HepG2 (cell line): Measurements from ENCODE around the gene MEGF11. TPM values are rescaled to one million over a fixed set of nuclear protein-coding genes. Genes with fewer than 3 reads are reported as not detected.

Experiments used
- ATAC-seq: fragments of 200-7000 bp; cut with Tn5 transposase; 3 replicates; pipeline ENCODE4 v1.9.1; 2020; ENCODE audit warnings: mild to moderate bottlenecking, moderate library complexity
- BruUV-seq: library from RNA; stranded (reverse); fragments of 400-500 nt; replicated peaks from 2 replicates; lab custom pipeline; 2021; lab: Mats Ljungman, UMichigan
- CTCF ChIA-PET: fragments of 300-600 bp; formaldehyde crosslinking; extraction: SDS; loops from one replicate; lab custom pipeline; 2021; ENCODE audit warnings: low total read pairs, inconsistent platforms, low intra/inter-chr PET ratio; lab: Yijun Ruan, JAX
- POLR2A ChIA-PET: fragments of 350-600 bp; sonication (Branson Sonifier 250); formaldehyde crosslinking; loops from one replicate; lab custom pipeline; 2020; ENCODE audit warnings: antibody characterized with exemption, inconsistent platforms; lab: Yijun Ruan, JAX
- DNase-seq: peaks from one replicate; pipeline ENCODE4 v3.0.0-alpha.2; 2015; ENCODE audit warnings: low spot score
- FAIRE-seq: peaks from 3 replicates; lab custom pipeline; 2011; peaks lifted over from hg19 to GRCh38; lab: Jason Lieb, UNC
- H2AFZ ChIP-seq: one replicate; pipeline ENCODE4 v1.6.1; 2011; ENCODE audit warnings: low read length, inconsistent platforms
- H3K27ac ChIP-seq: fragments of 300-600 bp; 3 replicates; pipeline ENCODE4 v1.8.0; 2011; ENCODE audit warnings: mixed run types, mild to moderate bottlenecking, mixed read lengths, low read length, inconsistent platforms; ENCODE audit not compliant: insufficient read depth; ENCODE audit errors: extremely low read length
- H3K27me3 ChIP-seq, 2 experiments: fragments of 200-600 bp in 1 of 2; 2 replicates in 1 of 2; 3 replicates in 1 of 2; pipeline versions ENCODE4 v1.6.0 to v1.8.0; 2011; ENCODE audit warnings: low read length in 2 of 2, mild to moderate bottlenecking in 2 of 2, moderate library complexity in 2 of 2, inconsistent platforms in 1 of 2; ENCODE audit not compliant: insufficient read depth in 2 of 2, control insufficient read depth in 1 of 2
- H3K36me3 ChIP-seq, 2 experiments: fragments of 200-600 bp in 1 of 2; replicated peaks in 1 of 2; 2 replicates in 1 of 2; 3 replicates in 1 of 2; pipeline versions ENCODE4 v1.5.1 to v1.8.0; 2011; ENCODE audit warnings: low read length in 2 of 2, inconsistent platforms in 1 of 2; ENCODE audit not compliant: insufficient read depth in 2 of 2, control insufficient read depth in 1 of 2
- H3K4me1 ChIP-seq: 2 replicates; pipeline ENCODE4 v1.5.1; 2012; ENCODE audit warnings: low read length, inconsistent platforms; ENCODE audit not compliant: insufficient read depth
- H3K4me2 ChIP-seq: 2 replicates; pipeline ENCODE4 v1.6.0; 2011; ENCODE audit warnings: low read depth, low read length, inconsistent platforms
- H3K4me3 ChIP-seq, 3 experiments: fragments of 200-600 bp in 1 of 3; sonication (generic), shearing (Covaris generic) in 1 of 3; replicated peaks in 1 of 3; 2 replicates each; pipeline ENCODE4 v1.5.1; 2011 to 2016; ENCODE audit warnings: low read length in 3 of 3, inconsistent platforms in 2 of 3, low read depth in 2 of 3, mild to moderate bottlenecking in 2 of 3, control low read depth in 1 of 3, mixed read lengths in 1 of 3; ENCODE audit not compliant: insufficient read depth in 1 of 3
- H3K79me2 ChIP-seq: one replicate; pipeline ENCODE4 v1.6.1; 2011; ENCODE audit warnings: low read length, inconsistent platforms; ENCODE audit not compliant: insufficient read depth
- H3K9ac ChIP-seq: 2 replicates; pipeline ENCODE4 v1.6.0; 2011; ENCODE audit warnings: mild to moderate bottlenecking, low read depth, low read length, inconsistent platforms; ENCODE audit not compliant: insufficient read depth
- H3K9me3 ChIP-seq: 2 replicates; pipeline ENCODE4 v1.5.1; 2012; ENCODE audit warnings: mild to moderate bottlenecking, low read length
- H4K20me1 ChIP-seq: 2 replicates; pipeline ENCODE4 v1.6.0; 2011; ENCODE audit warnings: inconsistent platforms, mild to moderate bottlenecking, low read length, moderate library complexity; ENCODE audit not compliant: insufficient read depth
- DNMT1 ChIP-seq: sonication (generic); formaldehyde crosslinking; IDR thresholded peaks from 2 replicates; pipeline ENCODE4 v1.5.1; 2020; ENCODE audit warnings: mild to moderate bottlenecking, missing genetic modification reagents
- GABPB1 ChIP-seq: IDR thresholded peaks from 2 replicates; pipeline ENCODE4 v1.6.1; 2016; ENCODE audit warnings: mild to moderate bottlenecking, missing genetic modification reagents, moderate library complexity, missing compliant biosample characterization
- JARID2 ChIP-seq: sonication (generic); formaldehyde crosslinking; IDR thresholded peaks from 2 replicates; pipeline ENCODE4 v1.8.1; 2023; ENCODE audit warnings: missing genetic modification reagents, inconsistent platforms; ENCODE audit not compliant: insufficient replicate concordance
- POLR2G ChIP-seq: fragments of 200-400 bp; formaldehyde crosslinking; IDR thresholded peaks from 2 replicates; pipeline ENCODE4 v1.6.1; 2018; ENCODE audit warnings: mild to moderate bottlenecking, low read depth, low read length, moderate library complexity
- RFX1 ChIP-seq: fragments of 450-650 bp; IDR thresholded peaks from 2 replicates; pipeline ENCODE4 v1.6.1; 2017
- XBP1 ChIP-seq: sonication (generic); formaldehyde crosslinking; IDR thresholded peaks from 2 replicates; pipeline ENCODE4 v1.5.0; 2020; ENCODE audit warnings: missing genetic modification reagents
- ZNF337 ChIP-seq: sonication (generic); formaldehyde crosslinking; IDR thresholded peaks from 2 replicates; pipeline ENCODE4 v1.5.1; 2020; ENCODE audit warnings: missing genetic modification reagents, low read depth, mild to moderate bottlenecking, borderline replicate concordance
- ZNF746 ChIP-seq: sonication (generic); formaldehyde crosslinking; IDR thresholded peaks from 2 replicates; pipeline ENCODE4 v1.8.0; 2022; ENCODE audit warnings: mild to moderate bottlenecking, missing genetic modification reagents
- WGBS: methylation state at CpG from one replicate; pipeline ENCODE4 v1.1.6; 2017; ENCODE audit warnings: low lambda C conversion rate; 5-methylcytosine and 5-hydroxymethylcytosine counted together
- in situ Hi-C: cut with HindIII; loops from 2 replicates; pipeline ENCODE4 v1.10.0; 2017; ENCODE audit warnings: low pct_unique_long_range_greater_than_20kb; ENCODE audit not compliant: extremely low pct_ligation_motif_present
- intact Hi-C: fragments of 100-400 bp; cut with micrococcal nuclease; formaldehyde crosslinking; loops from one replicate; pipeline ENCODE4 v1.10.0; 2022; ENCODE audit not compliant: unreplicated experiment
- polyA plus RNA-seq, 8 experiments: library from polyadenylated mRNA; depleted of rRNA in 3 of 8; stranded (reverse) in 7 of 8; unstranded in 1 of 8; fragments of >200 nt; fragmentation: Illumina TruSeq in 4 of 8; extraction: Trizol in 4 of 8; gene quantifications; 2 replicates each; pipeline versions ENCODE4 v1.2.1 to v1.2.3, GENCODE V29; 2011 to 2016; ENCODE audit warnings: low read depth in 4 of 8, missing spikeins in 1 of 8, mixed read lengths in 1 of 8; ENCODE audit not compliant: insufficient read depth in 1 of 8
- total RNA-seq, 5 experiments: library from RNA; depleted of rRNA; stranded (reverse); fragments of >200 nt; fragmentation: Illumina TruSeq; extraction: Trizol; gene quantifications; 2 replicates each; pipeline ENCODE4 v1.2.3, GENCODE V29; 2016; ENCODE audit warnings: low read depth in 1 of 5
- TF ChIP-seq, protein P1 (sequence below): sonication (generic); formaldehyde crosslinking; IDR thresholded peaks from 2 replicates; pipeline ENCODE4 v1.5.1; 2020; ENCODE audit warnings: mild to moderate bottlenecking, missing genetic modification reagents, borderline replicate concordance
- TF ChIP-seq, protein P2 (sequence below), 2 experiments: sonication (generic) in 1 of 2; formaldehyde crosslinking in 1 of 2; IDR thresholded peaks; 2 replicates each; pipeline versions ENCODE4 v1.4.0 to v1.6.1; 2016 to 2020; ENCODE audit warnings: borderline replicate concordance in 1 of 2, low read depth in 1 of 2, mild to moderate bottlenecking in 1 of 2, missing genetic modification reagents in 1 of 2
- TF ChIP-seq, protein P3 (sequence below): sonication (generic); formaldehyde crosslinking; conservative IDR thresholded peaks from 2 replicates; pipeline ENCODE4 v1.5.0; 2020; ENCODE audit warnings: missing genetic modification reagents

MEGF11 gene
- total and polyA plus RNA-seq, 2 of the 13 experiments (the other 11 are each of a cell fraction or from before 2014, with no cell fraction given), result not detected

DNA sequence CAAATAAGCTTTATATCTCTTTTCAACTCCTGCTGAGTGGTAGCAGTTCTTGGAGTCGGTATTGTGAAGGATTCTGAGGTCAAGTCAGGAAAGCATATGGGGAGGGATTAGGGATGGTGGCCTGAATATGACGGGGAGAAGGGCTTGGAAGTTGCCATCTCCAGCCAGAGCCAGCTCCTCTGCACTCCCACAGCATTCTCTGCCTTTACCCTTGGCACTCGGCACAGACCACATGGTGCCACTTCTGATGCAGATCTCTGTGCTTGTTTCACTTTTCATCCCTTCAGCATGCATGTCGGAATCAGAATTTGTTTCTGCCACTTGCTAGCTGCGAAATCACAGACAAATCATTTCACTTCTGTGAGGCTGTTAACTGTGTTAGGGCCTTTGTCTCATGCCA, 331.8 kb downstream of the MEGF11 start:
- H4K20me1 ChIP-seq, result no peaks in the 10 kb centered on the region
- no peak overlapping the region for H3K4me2 ChIP-seq
- POLR2A ChIA-PET, result no interaction called here
- intact Hi-C loops, result no loop called here
- DNase-seq, result no peak
- BruUV-seq, result no TSS peak
- no peak for ATAC-seq
- no peaks in the 10 kb centered on the region for H3K27me3 ChIP-seq
- H3K4me1 ChIP-seq, result peaks cover 7% of the 10 kb centered on the region
- no peak overlapping the region for H3K9ac ChIP-seq
- in situ Hi-C loops, result no loop called here
- no peak for TF ChIP-seq ZNF746 (CRISPR knock-in tag)
- no peak overlapping the region for H2AFZ ChIP-seq
- H3K27ac ChIP-seq, result no peak overlapping the region
- WGBS, result 48% methylated on average over 5 of the region's 5 CpGs
- H3K4me3 ChIP-seq, result no peak overlapping the region
- H3K79me2 ChIP-seq, result no peaks in the 10 kb centered on the region
- CTCF ChIA-PET, result no interaction called here
- H3K9me3 ChIP-seq, result no peaks in the 10 kb centered on the region
- no peak for FAIRE-seq
- no peaks in the 10 kb centered on the region for H3K36me3 ChIP-seq

DNA sequence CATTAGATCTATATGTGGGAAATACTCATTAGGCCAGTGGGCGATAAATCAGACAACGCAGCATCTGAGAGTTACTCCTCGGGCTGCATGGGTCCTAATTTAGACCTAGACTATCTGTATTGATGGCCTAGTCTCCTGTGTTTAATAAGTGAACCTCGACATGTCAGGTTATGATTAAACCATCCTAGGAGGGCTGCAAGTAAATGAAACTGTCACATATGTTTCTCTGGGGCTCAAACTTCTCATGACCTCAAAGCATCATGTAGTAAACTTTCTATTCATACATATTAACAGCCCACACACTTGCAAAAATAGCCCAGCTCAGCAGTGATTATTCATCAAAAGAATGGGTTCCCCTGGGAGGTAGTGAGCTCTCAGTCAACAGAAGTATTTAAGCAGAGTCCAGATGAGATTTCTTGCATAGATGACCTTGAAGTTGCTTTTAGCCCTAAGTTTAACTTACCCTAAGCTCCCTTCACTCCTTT, 332.7 kb downstream of the MEGF11 start:
- Histone ChIP-seq H3K4me3 (no peak overlapping the region), H3K9ac (no peak overlapping the region), H3K9me3 (no peaks in the 10 kb centered on the region), H3K36me3 (no peaks in the 10 kb centered on the region), H3K4me1 (peaks cover 15% of the 10 kb centered on the region), H3K79me2 (no peaks in the 10 kb centered on the region), H3K27ac (no peak overlapping the region), H4K20me1 (no peaks in the 10 kb centered on the region), H2AFZ (no peak overlapping the region), H3K27me3 (no peaks in the 10 kb centered on the region), H3K4me2 (no peak overlapping the region)
- no peak for ATAC-seq
- no peak for FAIRE-seq
- 54% methylated on average over 4 of the region's 4 CpGs for WGBS
- BruUV-seq, result no TSS peak
- intact Hi-C loops (no loop called here), in situ Hi-C loops (no loop called here)
- ChIA-PET CTCF (no interaction called here), POLR2A (no interaction called here)
- DNase-seq, result no peak
- TF ChIP-seq ZNF337 (CRISPR knock-in tag), result no peak
- TF ChIP-seq XBP1 (CRISPR knock-in tag), result no peak
- TF ChIP-seq POLR2G, result no peak
- TF ChIP-seq, protein P1, sequence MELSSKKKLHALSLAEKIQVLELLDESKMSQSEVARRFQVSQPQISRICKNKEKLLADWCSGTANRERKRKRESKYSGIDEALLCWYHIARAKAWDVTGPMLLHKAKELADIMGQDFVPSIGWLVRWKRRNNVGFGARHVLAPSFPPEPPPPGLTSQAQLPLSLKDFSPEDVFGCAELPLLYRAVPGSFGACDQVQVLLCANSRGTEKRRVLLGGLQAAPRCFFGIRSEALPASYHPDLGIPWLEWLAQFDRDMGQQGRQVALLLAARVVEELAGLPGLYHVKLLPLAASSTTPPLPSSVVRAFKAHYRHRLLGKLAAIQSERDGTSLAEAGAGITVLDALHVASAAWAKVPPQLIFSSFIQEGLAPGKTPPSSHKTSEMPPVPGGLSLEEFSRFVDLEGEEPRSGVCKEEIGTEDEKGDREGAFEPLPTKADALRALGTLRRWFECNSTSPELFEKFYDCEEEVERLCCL (CRISPR knock-in tag), result no peak
- no peak for TF ChIP-seq RFX1
- TF ChIP-seq, protein P2, sequence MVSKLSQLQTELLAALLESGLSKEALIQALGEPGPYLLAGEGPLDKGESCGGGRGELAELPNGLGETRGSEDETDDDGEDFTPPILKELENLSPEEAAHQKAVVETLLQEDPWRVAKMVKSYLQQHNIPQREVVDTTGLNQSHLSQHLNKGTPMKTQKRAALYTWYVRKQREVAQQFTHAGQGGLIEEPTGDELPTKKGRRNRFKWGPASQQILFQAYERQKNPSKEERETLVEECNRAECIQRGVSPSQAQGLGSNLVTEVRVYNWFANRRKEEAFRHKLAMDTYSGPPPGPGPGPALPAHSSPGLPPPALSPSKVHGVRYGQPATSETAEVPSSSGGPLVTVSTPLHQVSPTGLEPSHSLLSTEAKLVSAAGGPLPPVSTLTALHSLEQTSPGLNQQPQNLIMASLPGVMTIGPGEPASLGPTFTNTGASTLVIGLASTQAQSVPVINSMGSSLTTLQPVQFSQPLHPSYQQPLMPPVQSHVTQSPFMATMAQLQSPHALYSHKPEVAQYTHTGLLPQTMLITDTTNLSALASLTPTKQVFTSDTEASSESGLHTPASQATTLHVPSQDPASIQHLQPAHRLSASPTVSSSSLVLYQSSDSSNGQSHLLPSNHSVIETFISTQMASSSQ (IDR thresholded peaks at IDR 0.05; ENCODE audit: low read depth), result no peak
- TF ChIP-seq, protein P2 (CRISPR knock-in tag; IDR thresholded peaks at IDR 0.05; ENCODE audit: borderline replicate concordance), result no peak
- TF ChIP-seq JARID2 (CRISPR knock-in tag), result no peak
- no peak for TF ChIP-seq GABPB1 (CRISPR knock-in tag)
- TF ChIP-seq, protein P3, sequence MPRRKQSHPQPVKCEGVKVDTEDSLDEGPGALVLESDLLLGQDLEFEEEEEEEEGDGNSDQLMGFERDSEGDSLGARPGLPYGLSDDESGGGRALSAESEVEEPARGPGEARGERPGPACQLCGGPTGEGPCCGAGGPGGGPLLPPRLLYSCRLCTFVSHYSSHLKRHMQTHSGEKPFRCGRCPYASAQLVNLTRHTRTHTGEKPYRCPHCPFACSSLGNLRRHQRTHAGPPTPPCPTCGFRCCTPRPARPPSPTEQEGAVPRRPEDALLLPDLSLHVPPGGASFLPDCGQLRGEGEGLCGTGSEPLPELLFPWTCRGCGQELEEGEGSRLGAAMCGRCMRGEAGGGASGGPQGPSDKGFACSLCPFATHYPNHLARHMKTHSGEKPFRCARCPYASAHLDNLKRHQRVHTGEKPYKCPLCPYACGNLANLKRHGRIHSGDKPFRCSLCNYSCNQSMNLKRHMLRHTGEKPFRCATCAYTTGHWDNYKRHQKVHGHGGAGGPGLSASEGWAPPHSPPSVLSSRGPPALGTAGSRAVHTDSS (CRISPR knock-in tag), result no peak
- TF ChIP-seq DNMT1 (CRISPR knock-in tag), result no peak
